Measurements from ENCODE around the gene SRRM3. TPM values are rescaled to one million over a fixed set of nuclear protein-coding genes. Genes with fewer than 3 reads are reported as not detected.
A peak's percentile ranks its signal among the peaks of the same experiment; 100 is the strongest.

The SRRM3 gene
- polyA plus RNA-seq, 1 of the 3 experiments (the other 2 are of a cell fraction), result 2.7 TPM

- no peaks in the 10 kb centered on the region for H3F3A ChIP-seq (replicated peaks; ENCODE audit: insufficient read depth)
- WGBS (ENCODE audit: low lambda C conversion rate), result 64% methylated on average over 11 of the region's 11 CpGs
- POLR2A ChIA-PET, result interaction anchor here (0.6 to 0.9 kb wide), 2 partner anchors 10 to 30 kb away, joined by 3 read pairs; no protein-coding TSS in a partner anchor
- H4K20me1 ChIP-seq (ENCODE audit: insufficient read depth), result 0 out of 2 replicates have a peak, but pooled peaks cover 2% of the 10 kb centered on the region
- CTCF ChIA-PET, result interaction anchor here (5.7 to 17.5 kb wide), 3 partner anchors 21 to 47 kb away, joined by 27 to 139 read pairs (median 52); partner anchors contain the start of gene SRRM3
- no peaks in the 10 kb centered on the region for H3K9me3 ChIP-seq
- 0 out of 2 replicates have a peak, but pooled peaks cover under 1% of the 10 kb centered on the region for H3K27me3 ChIP-seq (ENCODE audit: insufficient read depth)
- no peaks in the 10 kb centered on the region for H3K79me2 ChIP-seq (ENCODE audit: insufficient read depth)
- H3K4me3 ChIP-seq (ENCODE audit: low read depth in 2 of 2, low read length in 1 of 2), result no peak overlapping the region
- peaks cover 0 to 18% of the 10 kb centered on the region in 2 experiments; a peak in 1 of 4 replicates for H3K4me1 ChIP-seq (ENCODE audit: control insufficient read depth in 1 of 2, insufficient read depth in 2 of 2, low read depth in 1 of 2, low read length in 1 of 2)
- no peak overlapping the region for H3K27ac ChIP-seq (ENCODE audit: low read depth in 2 of 2, low read length in 1 of 2)
- H2AFZ ChIP-seq (ENCODE audit: low read depth), result no peak overlapping the region
- H3K36me3 ChIP-seq (replicated peaks in 1 of 2; ENCODE audit: control insufficient read depth in 1 of 2, insufficient read depth in 2 of 2, low read length in 1 of 2), result no peaks in the 10 kb centered on the region
- no peak overlapping the region for H3K4me2 ChIP-seq
- no peak for TF ChIP-seq FOXM1 (IDR thresholded peaks at IDR 0.05; ENCODE audit: low read depth)
- no peak for TF ChIP-seq RCOR1 (IDR thresholded peaks at IDR 0.05; ENCODE audit: low read length)
- TF ChIP-seq MXI1 (IDR thresholded peaks at IDR 0.05; ENCODE audit: low read depth, low read length), result no peak
- no peak for TF ChIP-seq TAF1 (IDR thresholded peaks at IDR 0.05; ENCODE audit: borderline replicate concordance, low read depth, low read length)
- TF ChIP-seq SIN3A (IDR thresholded peaks at IDR 0.05; ENCODE audit: borderline replicate concordance, low read depth, low read length), result no peak
- TF ChIP-seq TCF12 (IDR thresholded peaks at IDR 0.05), result no peak
- TF ChIP-seq GATA2 (CRISPR knock-in tag; IDR thresholded peaks at IDR 0.05), result no peak
- no peak for TF ChIP-seq POLR2AphosphoS5 (IDR thresholded peaks at IDR 0.05; ENCODE audit: low read depth, low read length)
- no peak for TF ChIP-seq GABPA (IDR thresholded peaks at IDR 0.05; ENCODE audit: low read depth)
- no peak for TF ChIP-seq MEF2A (IDR thresholded peaks at IDR 0.05; ENCODE audit: borderline replicate concordance, low read depth)
- TF ChIP-seq NFIC (IDR thresholded peaks at IDR 0.05; ENCODE audit: borderline replicate concordance), result no peak
- TF ChIP-seq USF1 (IDR thresholded peaks at IDR 0.05; ENCODE audit: borderline replicate concordance, low read depth), result no peak
- TF ChIP-seq TEAD4 (IDR thresholded peaks at IDR 0.05; ENCODE audit: borderline replicate concordance, insufficient read depth), result no peak
- TF ChIP-seq JUND (IDR thresholded peaks at IDR 0.05), result no peak
- TF ChIP-seq ZBTB33 (IDR thresholded peaks at IDR 0.05; ENCODE audit: borderline replicate concordance, low read depth), result no peak
- H3K9me2 ChIP-seq, result no peaks in the 10 kb centered on the region
- DNase-seq, result no peak
- no peak overlapping the region for H3K9ac ChIP-seq
Measured at GRCh38 chr7:76224695-76225094, 23.0 kb downstream of the SRRM3 start.

GRCh38 chr7:76225379-76225778 lies 23.7 kb downstream of the SRRM3 start:
- peak; percentile 96 for TF ChIP-seq REST (IDR thresholded peaks at IDR 0.05; ENCODE audit: low read depth, low read length)
- no peak for TF ChIP-seq RXRA (IDR thresholded peaks at IDR 0.05; ENCODE audit: borderline replicate concordance, low read depth)
- Histone ChIP-seq H3K79me2 (ENCODE audit: insufficient read depth) (no peaks in the 10 kb centered on the region), H4K20me1 (ENCODE audit: insufficient read depth) (0 out of 2 replicates have a peak, but pooled peaks cover 2% of the 10 kb centered on the region), H3K27ac (ENCODE audit: low read depth in 2 of 2, low read length in 1 of 2) (no peak overlapping the region), H3K9me2 (no peaks in the 10 kb centered on the region), H2AFZ (ENCODE audit: low read depth) (no peak overlapping the region), H3K4me2 (no peak overlapping the region), H3K36me3 (replicated peaks in 1 of 2; ENCODE audit: control insufficient read depth in 1 of 2, insufficient read depth in 2 of 2, low read length in 1 of 2) (no peaks in the 10 kb centered on the region), H3K4me1 (ENCODE audit: control insufficient read depth in 1 of 2, insufficient read depth in 2 of 2, low read depth in 1 of 2, low read length in 1 of 2) (peaks cover 0 to 13% of the 10 kb centered on the region in 2 experiments; a peak in 1 of 4 replicates), H3K9ac (no peak overlapping the region), H3K4me3 (ENCODE audit: low read depth in 2 of 2, low read length in 1 of 2) (no peak overlapping the region), H3K27me3 (ENCODE audit: insufficient read depth) (peaks cover 7% of the 10 kb centered on the region; the same call in 1 of the 2 replicates), H3F3A (replicated peaks; ENCODE audit: insufficient read depth) (no peaks in the 10 kb centered on the region), H3K9me3 (no peaks in the 10 kb centered on the region)
- WGBS (ENCODE audit: low lambda C conversion rate), result 39% methylated on average over 11 of the region's 11 CpGs
- CTCF ChIA-PET, result interaction anchor here (5.7 to 17.5 kb wide), 3 partner anchors 22 to 48 kb away, joined by 27 to 139 read pairs (median 52); partner anchors contain the start of gene SRRM3
- POLR2A ChIA-PET, result interaction anchor here (0.9 kb wide), 1 partner anchor 9 kb away, joined by 3 read pairs; no protein-coding TSS in a partner anchor
- DNase-seq, result no peak
